Embryonic facial prominence (tissue), 1 donor: ENCODE results near the gene SPOUT1.

ENCODE experiments used
- DNase-seq: peaks from one replicate; pipeline ENCODE4 v3.0.0-alpha.2; 2016; ENCODE audit errors: extremely low spot score

SPOUT1 gene

DNA sequence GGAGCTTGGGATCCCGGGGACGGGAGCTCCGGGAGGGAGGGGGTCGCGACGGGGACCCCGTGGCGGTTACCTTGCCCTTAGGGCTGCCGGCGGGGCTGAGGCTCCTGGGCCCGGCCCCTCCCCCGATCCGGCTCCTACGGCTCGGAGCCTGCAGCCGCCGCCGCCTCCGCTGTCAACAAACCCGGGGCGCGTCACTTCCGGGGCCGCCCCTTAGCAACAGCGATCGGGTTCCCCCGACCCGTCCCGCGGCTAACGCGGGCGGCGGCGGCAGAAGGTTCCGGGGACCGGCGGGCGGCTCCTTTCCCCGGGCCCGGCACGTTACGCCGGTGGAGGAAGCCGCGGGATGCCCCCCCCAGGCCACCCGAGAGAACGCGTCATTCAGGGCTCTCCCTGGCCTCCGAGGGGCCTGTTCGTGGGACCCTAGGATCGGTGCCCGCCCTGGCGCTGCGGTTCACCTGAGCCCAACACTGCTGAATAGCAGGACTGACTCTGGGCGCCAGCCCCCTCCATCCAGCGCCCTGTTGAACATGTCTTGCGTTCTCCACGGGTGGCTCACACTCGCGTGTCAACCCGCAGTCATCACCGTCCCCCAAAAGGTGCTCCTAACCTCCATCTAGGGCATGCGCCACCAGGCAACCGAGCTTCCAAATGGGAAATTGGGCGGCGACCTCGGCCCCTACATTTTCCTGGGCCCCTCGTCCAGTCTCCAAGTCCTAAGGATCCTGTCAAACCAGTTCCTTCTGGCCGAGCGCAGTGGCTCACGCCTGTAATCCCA is 57.7 kb downstream of the SPOUT1 start, which contains the start of gene ZER1:
TSS of gene ZER1 (minus strand) at position 183 of the 775 bp plus-strand sequence. CDS start 16,362 bp downstream, outside the sequence.
- peak; percentile 85 for DNase-seq

- DNase-seq = no peak
Measured at GRCh38 chr9:128771094-128771721, 58.4 kb downstream of the SPOUT1 start.

DNA sequence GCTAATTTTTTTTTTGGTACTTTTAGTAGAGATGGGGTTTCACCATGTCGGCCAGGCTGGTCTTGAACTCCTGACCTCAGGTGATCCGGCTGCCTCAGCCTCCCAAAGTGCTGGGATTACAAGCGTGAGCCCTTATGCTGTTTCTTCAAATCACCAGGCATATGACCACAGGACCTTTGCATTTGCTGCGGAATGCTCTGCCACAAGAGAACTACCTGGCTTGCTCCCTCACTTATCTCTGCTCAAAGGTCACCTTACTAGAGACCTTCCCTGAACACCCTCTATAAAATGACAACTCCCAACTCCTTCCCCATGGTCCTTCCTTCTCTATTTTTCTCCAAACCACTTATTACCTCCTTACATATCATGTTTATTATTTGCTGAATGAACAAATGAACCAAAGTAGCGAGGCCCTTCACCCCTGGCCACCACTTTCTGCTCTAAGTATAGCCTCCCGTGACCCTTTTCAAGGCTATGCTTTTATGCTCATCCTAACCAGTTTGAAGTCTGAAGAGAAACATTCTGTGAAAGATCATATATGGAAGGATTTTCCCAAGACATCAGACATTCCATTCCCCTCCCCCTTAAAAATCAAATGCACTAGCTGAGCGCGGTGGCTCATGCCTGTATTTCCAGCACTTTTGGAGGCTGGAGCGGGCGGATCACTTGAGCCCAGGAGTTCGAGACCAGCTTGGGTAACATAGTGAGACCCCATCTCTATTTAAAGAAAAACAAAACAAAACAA is 59.1 kb downstream of the SPOUT1 start:
- DNase-seq = no peak
